ENCODE results near the gene C3orf33. TPM values are rescaled to one million over a fixed set of nuclear protein-coding genes. Genes with fewer than 3 reads are reported as not detected.

Gene C3orf33
- total RNA-seq, 1 experiment from 2014 or later, result 2.9 TPM

DNA sequence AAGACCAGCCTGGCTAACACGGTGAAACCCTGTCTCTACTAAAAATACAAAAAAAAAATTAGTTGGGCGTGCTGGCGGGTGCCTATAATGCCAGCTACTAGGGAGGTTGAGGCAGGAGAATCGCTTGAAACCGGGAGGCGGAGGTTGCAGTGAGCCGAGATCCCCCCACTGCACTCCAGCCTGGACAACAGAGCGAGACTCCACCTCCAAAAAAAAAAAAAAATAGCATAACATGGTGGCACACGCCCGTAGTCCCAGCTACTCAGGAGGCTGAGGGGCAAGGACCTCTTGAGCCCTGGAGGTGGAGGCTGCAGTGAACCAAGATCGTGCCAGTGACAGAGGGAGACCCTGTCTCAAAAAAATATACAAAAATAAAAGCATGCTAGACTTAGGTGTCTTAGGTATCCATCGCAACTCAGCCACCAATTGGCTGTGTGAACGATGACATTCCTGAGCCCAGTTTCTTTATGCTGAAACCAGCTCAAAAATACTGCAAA lies 67.5 kb downstream of the C3orf33 start:
- H3K79me1 ChIP-seq (ENCODE audit: insufficient read depth, low read depth, low read length, poor library complexity, severe bottlenecking), result no peaks in the 10 kb centered on the region
- Mint-ChIP-seq H3K9me3 (no peaks in the 10 kb centered on the region; a peak in 1 of 5 replicates), H3K36me3 (ENCODE audit: insufficient read depth in 1 of 3, low read depth in 3 of 3) (peaks cover 3 to 4% (median 3%) of the 10 kb centered on the region in 3 experiments; a peak in 5 of 7 replicates), H3K4me1 (peaks cover 27 to 34% of the 10 kb centered on the region in 2 experiments), H3K27ac (no peak overlapping the region; a peak in 1 of 7 replicates), H3K4me3 (no peak overlapping the region), H3K27me3 (ENCODE audit: low read depth) (no peaks in the 10 kb centered on the region)
- H3K23me2 ChIP-seq (ENCODE audit: insufficient read length, low read depth, low read length, poor library complexity, severe bottlenecking), result peaks cover under 1% of the 10 kb centered on the region
- no peak overlapping the region for H2BK20ac ChIP-seq (ENCODE audit: low read depth, low read length, poor library complexity, severe bottlenecking)
- WGBS (ENCODE audit: extremely low coverage, insufficient read length, low lambda C conversion rate), result no CpG with 5 or more reads among the region's 13 CpGs
- no peaks in the 10 kb centered on the region for H3K27me3 ChIP-seq (ENCODE audit: insufficient read depth, low read length)
- H3K27ac ChIP-seq (ENCODE audit: insufficient read length, low read depth, low read length), result no peak overlapping the region
- no peak for DNase-seq
- TF ChIP-seq, protein P1, sequence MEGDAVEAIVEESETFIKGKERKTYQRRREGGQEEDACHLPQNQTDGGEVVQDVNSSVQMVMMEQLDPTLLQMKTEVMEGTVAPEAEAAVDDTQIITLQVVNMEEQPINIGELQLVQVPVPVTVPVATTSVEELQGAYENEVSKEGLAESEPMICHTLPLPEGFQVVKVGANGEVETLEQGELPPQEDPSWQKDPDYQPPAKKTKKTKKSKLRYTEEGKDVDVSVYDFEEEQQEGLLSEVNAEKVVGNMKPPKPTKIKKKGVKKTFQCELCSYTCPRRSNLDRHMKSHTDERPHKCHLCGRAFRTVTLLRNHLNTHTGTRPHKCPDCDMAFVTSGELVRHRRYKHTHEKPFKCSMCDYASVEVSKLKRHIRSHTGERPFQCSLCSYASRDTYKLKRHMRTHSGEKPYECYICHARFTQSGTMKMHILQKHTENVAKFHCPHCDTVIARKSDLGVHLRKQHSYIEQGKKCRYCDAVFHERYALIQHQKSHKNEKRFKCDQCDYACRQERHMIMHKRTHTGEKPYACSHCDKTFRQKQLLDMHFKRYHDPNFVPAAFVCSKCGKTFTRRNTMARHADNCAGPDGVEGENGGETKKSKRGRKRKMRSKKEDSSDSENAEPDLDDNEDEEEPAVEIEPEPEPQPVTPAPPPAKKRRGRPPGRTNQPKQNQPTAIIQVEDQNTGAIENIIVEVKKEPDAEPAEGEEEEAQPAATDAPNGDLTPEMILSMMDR (conservative IDR thresholded peaks at IDR 0.05), result no peak
- H4K5ac ChIP-seq (ENCODE audit: insufficient read length, low read depth, low read length), result no peak overlapping the region
- H3K56ac ChIP-seq (ENCODE audit: insufficient read length, low read depth, low read length), result no peak overlapping the region
- no peak overlapping the region for H4K91ac ChIP-seq (ENCODE audit: insufficient read length, low read depth, low read length)
- no peaks in the 10 kb centered on the region for H4K20me1 ChIP-seq (ENCODE audit: control insufficient read depth, insufficient read depth, insufficient read length)
- H3K79me2 ChIP-seq (ENCODE audit: insufficient read depth, low read length), result no peaks in the 10 kb centered on the region; the same call in 1 of the 2 replicates
- H3K14ac ChIP-seq (ENCODE audit: insufficient read depth, low read length), result no peak overlapping the region
- H2AFZ ChIP-seq (ENCODE audit: low read length), result no peak overlapping the region
- H3K9me3 ChIP-seq (ENCODE audit: control insufficient read depth, low read depth, low read length), result no peaks in the 10 kb centered on the region
- no peak overlapping the region for H2BK15ac ChIP-seq (ENCODE audit: low read depth, low read length)
- H3K4ac ChIP-seq (ENCODE audit: low read depth, low read length), result no peak overlapping the region
- H3K18ac ChIP-seq (ENCODE audit: insufficient read length, low read depth, low read length), result no peak overlapping the region
- no peak overlapping the region for H3K4me2 ChIP-seq (ENCODE audit: insufficient read depth, insufficient read length, low read length)
- no peak overlapping the region for H2BK5ac ChIP-seq (ENCODE audit: insufficient read length, low read length)
- no peak overlapping the region for H4K8ac ChIP-seq (replicated peaks; ENCODE audit: insufficient read length, low read depth, low read length)
- H3T11ph ChIP-seq (ENCODE audit: low read length), result no peak overlapping the region
- no peak overlapping the region for H3K9ac ChIP-seq (ENCODE audit: extremely low read depth, insufficient read length, low read length)
- no peaks in the 10 kb centered on the region for H3K4me1 ChIP-seq (ENCODE audit: insufficient read depth, low read length)
- H2AK5ac ChIP-seq (ENCODE audit: insufficient read length, low read length), result no peak overlapping the region
- no peak overlapping the region for H3K23ac ChIP-seq (ENCODE audit: insufficient read length, low read depth, low read length)
- H2BK120ac ChIP-seq (ENCODE audit: low read depth, low read length, poor library complexity, severe bottlenecking), result no peak overlapping the region
- H2BK12ac ChIP-seq (ENCODE audit: insufficient read length, low read depth, low read length), result no peak overlapping the region
